ENCODE measurements around the gene KRTAP12-3.

- no peak for TF ChIP-seq SUZ12 (IDR thresholded peaks at IDR 0.05; ENCODE audit: extremely low read depth, insufficient read depth, insufficient read length)
- no peak for TF ChIP-seq ZNF274 (IDR thresholded peaks at IDR 0.05; ENCODE audit: low read depth, low read length)
- no peak for TF ChIP-seq YY1 (IDR thresholded peaks at IDR 0.05; ENCODE audit: insufficient read depth, insufficient read length)
Observed at GRCh38 chr21:44637018-44637850, 20.5 kb upstream of the KRTAP12-3 start, which contains the start of gene KRTAP10-10.

All from NT2/D1 (cell line).